GM18498 (cell line): ENCODE measurements around the gene BRD1.
"Not testable (repeated sequence)": the region's sequence is repeated elsewhere in the genome, so short reads cannot be mapped to it uniquely, and the experiment has no call there.

ENCODE experiments used
- ATAC-seq: cut with Tn5 transposase; IDR thresholded peaks from one replicate; pipeline ENCODE4 v1.9.1; 2021; ENCODE audit warnings: mild to moderate bottlenecking, moderate library complexity; ENCODE audit not compliant: unreplicated experiment

Gene BRD1

DNA sequence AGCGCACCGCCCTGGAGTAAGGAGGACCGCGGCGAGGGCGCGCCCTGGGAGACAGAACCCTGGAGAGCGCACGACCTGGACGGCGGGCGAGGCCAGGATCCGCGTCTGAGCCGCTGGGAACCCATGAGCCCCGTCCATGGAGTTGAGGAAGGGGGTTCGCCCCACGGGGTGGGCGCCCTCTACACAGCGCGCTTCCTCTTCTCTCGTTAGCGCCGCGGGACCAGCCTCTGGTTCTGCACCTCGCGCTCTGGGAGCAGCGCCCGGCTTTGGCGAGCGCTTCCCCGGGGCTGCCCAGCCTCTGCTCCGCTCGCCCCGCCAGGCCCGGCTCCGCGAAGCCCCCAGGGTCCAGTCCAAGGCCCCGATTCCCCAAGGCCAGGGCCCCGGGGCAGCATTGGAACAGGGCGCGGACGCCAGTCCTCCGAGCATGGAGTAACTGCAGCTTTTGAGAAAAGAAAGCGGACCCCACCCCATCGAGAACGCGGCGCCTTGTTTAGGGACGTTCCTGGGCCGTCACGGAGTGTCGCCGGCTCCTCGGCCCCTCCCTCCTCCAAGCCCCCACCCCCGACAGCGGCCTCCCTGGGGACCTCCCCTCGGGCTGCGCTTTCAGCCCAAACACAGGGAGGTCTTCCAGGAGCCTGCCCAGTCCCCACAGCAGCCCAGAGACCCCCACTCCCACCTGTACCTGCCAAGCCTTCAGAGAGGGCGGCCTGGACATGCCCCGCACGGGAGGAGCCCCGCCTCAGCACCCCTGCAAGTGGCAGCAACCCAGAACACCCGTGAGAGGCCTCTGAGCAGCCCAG is 56.2 kb downstream of the BRD1 start:
- ATAC-seq = no peak

DNA sequence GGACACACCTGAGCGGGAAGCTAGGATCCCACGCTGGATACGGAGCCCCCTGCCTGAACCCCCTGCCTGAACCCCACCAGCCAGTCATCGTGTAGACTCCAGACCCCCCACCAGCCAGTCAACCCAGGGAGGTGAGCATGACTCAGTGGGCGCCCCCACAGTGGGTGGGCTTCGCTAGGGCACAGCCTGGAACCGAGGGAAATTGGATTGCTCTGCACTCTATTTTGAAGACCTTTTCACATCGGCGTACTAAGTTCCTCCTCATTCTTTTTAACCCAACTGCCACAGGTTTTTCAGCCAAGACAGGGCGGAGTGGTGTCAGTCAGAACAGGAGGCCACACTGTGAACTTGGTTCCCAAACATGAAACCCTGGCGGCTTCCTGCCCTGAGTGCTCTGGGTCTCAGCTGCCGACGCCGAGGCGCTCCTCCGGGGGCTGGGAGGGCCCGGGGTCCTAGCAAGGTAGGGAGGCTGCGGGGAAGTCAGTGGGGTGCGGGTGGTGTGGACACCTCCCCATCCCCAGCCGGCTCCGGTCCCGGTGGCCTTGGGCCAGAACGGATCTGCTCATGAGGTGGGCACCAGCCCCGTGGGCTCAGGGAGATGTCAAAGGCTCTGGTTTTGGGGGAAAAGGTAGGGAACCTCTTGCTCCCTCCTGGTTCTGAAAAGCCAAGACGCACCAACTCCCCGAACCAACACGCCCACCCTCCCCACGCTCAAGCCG is 57.0 kb downstream of the BRD1 start:
- no peak for ATAC-seq

DNA sequence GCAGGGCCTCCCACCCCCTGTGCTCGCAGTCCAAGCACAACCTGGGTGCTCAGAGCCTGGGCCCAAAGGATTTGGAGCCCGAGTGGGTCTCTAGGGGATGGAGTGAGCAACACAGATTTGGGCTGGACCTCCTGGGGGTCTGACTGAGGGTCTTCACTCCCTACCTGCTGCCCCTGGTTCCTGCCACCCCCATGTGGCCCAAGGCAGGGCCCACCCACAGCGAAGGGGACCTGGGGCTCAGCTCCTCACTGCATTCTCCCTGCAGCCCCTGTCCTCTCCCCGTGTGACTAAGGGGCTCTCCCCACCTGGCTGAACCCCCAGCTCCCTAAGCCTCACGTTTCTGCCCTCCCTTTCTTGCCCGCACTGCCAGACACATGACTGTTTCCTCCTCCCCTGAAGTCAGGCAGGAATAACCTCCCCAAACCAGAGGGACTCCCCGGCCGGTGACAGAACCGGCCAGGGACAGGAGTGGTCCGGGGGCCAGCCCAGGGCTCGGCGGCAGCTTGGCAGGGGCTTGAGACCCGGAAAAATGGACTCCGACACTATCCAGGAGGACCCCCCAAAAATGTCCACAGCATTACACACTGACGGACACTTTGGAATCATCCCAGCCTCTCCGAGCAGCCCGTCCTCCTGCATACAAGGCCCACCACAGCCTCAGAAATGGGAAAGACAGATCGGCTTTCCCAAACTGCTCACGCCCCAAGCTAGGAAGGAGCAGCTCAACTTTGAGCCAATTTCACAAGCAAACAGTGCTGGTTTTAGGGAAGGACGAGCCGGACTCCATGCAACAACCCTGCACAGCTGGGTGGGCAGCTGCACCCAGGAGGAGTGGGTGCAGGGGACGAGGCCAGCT is 57.8 kb downstream of the BRD1 start:
- ATAC-seq = no peak

DNA sequence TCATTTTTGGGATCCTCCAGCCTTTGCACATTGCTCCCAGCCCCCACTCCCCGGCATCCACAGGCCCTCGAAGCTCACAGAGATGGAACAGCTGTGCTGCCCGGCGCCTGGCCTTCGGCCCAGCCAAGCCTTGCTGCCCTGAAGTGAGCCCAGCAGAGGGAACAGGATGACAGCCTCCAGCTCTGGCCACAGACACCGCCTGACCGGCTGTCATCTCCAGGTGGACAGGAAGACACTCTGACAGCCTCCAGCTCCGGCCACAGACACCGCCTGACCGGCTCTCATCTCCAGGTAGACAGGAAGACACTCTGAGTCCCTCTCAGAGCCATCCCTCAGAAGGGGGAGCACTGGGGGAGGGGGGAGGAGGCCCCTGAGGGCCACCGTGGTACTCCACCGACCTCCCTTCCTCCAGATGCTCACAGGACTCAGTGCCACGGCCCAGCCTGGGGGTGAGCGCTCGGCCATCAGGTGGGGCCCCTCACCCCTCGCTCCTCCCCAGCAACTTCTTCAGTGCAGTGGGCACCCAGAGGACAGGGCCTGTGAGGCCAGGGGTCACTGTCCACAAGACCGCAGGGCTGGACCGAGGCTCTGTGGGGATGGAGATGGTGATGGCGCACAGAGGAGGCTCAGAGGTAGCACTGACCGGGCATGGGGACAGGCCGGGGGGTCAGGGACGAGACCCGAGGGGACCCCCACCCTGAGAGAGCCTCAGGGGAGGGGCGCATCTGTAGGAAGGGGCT is 58.6 kb downstream of the BRD1 start:
- no peak for ATAC-seq

DNA sequence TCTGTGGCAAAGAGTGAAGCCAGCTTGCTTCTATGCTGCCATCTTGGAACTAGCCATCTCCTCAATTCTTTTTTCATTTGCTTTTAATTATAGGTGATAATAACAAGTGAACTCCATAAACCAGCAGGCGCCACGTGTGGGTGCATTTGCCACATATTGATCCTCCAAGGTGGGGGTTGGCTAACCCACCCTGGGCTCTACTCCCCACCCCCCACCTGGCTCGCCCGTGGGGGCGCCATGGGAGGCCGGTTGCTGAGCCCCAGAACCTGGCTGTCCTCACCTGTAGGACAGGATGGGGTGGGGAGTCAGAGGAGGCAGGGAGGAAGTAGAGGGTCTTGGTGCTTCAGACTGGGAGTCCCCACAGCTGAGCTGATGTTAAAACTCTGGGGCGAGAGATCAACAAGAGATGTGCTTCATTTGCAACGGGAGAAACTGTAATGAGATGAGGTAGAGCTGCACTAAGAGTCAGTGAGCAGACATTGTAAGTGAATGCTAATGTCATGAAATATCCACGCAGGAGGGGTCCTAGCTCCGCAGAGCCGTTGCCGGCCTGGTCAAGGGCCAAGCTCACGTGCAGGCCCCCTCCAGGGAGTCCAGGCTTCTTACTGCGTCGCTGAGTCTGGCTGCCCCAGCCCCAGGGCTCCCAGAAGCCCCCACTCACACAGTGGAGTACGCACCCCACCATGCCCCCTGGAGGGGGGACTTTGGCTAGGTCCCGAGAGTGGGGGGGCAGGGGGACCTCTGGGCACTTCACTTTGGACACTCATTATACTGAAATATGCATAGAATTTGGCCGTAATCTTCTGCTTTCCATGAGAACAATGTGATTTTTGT is 59.4 kb downstream of the BRD1 start:
- no peak for ATAC-seq

DNA sequence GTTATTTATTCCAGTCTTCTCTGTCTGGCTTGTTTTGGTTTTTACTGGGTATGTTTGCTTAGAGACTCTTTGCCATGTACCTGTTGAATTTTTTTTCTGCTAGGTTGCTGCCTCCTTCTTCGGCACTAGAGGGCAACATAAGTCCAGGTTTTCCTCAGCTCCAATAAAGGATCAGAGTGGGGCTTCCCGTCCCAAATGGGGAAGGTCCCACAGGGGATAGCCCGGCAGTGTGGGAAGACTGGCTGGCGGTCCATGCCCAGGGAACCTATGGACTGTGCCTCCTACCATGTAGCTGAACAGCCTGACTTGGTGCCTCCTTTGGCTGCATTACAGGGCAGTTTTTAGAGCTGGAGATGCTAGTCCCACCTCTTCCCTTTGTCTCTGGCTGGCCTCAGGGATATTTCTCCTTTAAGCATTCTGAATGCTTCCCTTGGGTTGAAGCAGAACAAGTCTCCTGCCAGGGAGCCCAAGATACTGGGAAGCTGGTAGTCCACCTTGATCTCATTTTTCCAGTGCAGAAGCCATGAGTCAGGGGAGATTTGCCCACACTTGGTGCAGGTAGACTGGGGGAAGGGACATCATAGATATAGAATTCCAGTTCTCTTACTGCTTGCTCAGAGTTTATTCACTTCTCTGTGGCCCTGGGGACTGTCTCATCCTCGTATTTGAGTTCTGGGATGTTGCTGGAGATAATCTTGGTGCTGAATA is 60.2 kb downstream of the BRD1 start:
- ATAC-seq = no peak

DNA sequence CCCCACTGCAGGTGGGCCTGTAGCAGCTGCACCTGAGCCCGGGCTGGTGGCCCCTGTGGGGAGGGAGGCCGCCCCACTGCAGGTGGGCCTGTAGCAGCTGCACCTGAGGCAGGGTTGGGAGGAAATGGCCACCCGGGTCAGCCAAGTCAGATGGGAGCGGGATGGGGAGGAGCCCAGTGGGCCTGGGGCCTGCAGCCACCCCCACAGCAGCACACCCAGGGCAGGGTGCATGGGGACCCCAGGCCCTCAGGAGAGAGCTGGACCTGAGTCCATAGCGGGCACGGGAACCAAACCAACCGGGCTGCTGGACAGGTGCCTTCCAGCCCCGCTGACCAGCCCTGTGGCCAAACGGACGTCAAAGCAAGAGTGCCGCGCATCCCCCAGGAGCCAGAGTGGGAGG is 61.7 kb downstream of the BRD1 start:
- no peak for ATAC-seq

DNA sequence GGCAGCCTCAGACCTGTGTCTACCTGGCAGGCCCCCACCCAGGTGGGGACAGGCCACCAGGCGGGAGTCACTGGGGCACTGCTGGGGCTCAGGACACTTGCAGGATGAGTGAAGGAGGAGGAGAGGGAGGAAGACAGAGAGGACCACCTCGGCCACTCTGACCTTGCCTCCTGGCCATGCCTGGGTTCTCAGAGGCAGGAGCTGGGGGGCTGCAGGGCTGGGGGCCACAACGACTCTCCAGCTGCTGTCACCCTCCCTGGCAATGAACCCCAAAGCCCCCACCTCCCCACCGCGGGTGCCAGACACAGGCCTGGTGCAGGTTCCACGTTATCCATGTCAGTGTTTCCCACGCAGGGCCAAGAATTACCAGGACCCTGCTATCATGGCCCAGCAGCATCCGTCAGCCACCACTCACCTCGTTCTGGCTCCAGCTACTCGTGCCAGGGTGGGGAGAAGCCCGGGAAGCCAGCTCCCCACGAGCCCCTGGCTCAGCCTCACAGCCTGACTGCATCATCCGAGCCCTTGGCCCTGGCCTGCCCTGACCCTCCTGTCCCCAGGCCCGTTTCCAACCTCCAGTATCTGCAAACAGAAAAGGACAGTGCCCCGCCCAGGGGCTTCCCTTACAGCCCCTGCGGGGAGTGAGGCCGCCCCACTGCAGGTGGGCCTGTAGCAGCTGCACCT is 62.4 kb downstream of the BRD1 start:
- no peak for ATAC-seq

DNA sequence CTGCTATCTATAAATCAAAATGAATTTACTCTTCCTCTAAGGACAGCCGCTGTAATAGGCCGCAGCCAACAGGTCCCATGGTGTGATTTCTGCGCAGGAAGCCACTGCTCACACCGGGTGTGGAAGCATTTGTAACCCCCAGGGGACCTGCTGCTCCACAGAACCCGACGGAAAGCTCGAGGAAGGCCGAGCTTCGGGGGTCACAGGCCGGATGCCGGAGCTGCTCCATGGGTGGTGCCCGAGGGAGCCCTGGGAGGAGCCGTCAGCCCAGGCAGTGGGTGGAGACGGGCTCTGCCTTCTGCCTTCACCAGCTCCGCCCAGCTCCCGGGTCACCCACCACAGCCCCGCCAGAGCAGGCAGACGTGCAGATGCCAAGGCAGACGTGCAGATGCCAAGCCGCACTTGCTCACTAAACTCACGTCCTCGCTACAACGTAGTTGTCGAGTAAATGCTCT is 63.5 kb downstream of the BRD1 start:
- no peak for ATAC-seq

DNA sequence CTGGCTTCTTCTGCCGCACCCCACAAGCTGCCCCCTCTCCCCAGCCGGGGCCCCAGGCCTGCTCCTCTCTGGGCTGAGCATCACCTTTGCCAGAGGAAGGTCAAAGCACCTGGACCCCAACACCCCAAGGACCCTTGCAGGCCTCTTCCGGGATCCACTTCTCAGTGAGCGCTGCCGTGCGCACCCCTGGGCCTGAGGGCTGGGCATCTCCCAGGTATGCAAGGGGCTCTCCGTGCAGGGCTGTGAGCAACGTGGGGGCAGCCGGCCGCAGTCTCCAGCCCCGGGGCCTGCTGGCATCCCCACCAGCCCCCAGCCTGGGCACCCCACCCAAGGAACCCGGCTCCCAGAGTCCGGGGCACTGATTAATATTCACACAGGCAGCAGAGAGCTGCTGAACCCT is 64.0 kb downstream of the BRD1 start:
- ATAC-seq = no peak

DNA sequence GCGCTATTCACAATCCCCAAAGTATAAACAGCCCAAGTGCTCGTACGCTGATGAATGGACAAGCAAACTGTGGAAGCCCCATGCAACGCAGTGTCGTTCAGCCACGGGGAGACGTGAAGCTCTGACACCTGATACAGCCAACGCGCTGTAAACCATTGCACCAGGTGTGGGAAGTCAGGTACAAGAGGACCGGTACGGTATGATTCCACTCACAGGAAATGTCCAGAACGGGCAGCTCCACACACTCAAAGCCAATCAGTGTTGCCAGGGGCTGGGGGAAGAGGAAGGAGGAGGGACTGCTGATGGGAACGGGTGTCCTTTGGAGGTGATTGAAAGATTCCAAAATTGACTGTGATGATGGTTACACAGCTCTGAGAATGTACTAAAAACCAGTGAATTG is 64.5 kb downstream of the BRD1 start:
- ATAC-seq = no peak

DNA sequence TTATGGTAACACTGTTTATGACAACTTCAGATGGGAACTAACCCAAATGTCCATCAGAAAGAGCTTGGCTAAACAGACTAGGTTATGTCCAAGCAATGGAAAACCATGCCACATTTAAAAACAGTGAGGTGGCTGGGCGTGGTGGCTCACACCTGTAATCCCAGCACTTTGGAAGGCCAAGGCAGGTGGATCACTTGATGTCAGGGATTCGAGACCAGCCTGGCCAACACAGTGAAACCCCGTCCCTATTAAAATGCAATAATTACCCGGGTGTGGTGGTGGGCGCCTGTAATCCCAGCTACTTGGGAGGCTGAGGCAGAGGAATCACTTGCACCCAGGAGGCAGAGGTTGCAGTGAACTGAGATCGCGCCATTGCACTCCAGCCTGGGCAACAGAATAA is 65.1 kb downstream of the BRD1 start:
- not testable (repeated sequence) for ATAC-seq

DNA sequence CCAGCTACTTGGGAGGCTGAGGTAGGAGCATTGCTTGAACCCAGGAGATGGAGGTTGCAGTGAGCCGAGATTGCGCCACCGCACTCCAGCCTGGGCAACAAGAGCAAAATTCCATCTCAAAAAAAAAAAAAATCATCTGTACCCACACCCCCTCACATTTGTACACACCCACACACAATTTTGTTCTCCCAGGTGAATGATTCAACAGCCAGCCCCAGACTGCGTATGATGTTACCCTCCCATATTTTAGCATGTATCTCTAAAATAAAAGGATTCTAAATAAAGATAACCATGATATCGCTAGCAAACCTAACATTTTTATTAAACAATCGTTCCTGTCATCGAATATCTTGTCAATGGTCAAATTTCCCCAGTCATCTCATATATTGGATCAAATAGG is 65.8 kb downstream of the BRD1 start:
- ATAC-seq = no peak

DNA sequence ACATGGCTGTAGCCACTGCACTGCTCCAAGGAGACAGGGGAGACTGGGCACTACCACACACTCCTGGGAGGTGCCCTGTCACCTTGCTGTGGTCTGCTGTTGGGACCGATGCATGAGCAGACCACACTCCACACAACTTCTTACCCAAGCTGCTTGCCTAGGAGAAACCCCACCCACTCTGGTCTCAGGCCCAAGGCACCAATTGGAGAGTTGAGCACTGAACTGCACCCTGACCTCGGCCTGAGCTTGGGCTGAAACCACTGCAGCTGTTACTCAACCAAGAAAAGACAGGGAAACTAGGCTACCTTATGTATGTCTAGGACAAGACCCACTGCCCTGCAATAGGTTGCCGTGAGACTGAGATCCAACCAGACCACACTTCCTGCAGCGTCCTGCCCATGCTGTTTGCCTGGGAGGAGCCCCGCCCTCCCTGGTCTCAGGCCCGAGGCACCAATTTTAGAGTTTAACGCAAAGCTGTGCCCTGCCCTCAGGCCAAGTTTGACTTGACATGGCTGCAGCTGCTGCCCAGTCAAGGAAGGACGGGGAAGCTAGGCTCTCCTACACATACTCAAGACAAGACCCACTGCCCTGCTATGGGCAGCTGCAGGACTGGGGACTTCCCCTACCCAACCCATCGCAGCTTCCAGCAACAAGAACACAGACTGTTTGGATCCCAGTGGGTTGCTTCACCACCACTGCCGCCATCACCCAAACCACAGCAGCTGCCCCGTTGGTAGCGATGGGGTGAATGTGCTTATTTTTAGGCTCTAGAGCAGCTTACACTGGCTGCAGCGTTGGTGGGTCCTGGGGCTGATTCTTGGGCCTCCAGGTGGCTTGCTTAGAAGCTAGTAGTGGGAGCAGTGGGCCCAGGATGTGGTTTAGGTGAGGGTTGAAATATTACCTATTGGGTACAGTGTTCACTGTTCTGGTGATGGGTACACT is 66.8 kb downstream of the BRD1 start:
- ATAC-seq = peak; percentile 63

DNA sequence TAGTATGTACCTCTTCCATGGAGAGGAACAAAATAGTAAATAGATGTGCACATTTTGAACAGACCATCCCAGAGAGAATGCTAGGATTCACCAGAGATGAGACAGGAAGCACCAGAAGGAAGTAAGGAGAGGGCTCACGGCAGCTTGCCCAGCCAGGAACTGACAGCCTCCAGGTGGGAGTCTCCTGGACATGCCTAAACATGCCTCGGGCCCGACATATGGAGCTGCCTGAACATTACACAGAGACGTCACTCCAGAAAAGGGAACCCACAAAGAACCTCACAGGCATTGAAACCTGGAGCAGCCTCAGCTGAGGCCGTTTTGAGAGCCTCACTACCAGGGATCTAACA is 67.4 kb downstream of the BRD1 start:
- no peak for ATAC-seq

DNA sequence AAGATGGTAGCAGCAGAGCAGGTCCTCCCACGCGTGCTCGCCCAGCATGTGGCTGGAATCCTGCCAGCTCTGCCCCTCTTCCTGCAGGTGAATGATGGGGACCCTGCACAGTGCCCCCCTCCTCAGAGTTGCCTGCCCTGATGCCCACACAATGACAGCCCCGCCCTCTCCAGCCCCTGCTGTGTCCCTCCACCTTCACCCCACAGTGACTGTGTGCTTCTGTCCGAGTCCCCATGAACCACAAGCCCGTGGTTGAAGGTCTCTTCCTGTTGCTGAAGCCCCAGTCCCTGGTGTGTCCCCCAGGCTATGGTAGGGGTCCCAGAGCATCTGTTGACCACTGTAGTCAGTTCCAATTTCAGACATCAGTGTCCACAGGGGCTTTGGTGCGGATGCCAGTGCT is 71.0 kb downstream of the BRD1 start:
- no peak for ATAC-seq

DNA sequence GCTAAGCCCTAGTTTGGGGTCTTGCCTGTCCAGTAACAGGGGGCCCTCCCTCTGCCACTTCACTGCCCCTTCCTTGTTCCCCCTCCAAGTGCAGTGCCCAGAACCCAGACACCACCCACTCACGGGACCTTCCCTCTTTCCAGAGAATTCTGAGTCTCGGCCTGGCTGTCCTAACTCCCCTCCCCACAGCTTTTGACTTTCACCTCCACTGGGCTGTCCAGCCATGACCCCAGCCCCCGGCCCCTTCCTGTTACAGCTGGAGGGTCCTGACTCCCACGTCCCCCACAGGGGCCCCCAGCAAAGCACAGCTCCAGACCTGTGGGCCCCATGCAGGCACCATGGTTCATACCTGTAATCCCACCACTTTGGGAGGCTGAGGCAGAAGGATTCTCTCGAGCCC is 71.5 kb downstream of the BRD1 start:
- no peak for ATAC-seq

DNA sequence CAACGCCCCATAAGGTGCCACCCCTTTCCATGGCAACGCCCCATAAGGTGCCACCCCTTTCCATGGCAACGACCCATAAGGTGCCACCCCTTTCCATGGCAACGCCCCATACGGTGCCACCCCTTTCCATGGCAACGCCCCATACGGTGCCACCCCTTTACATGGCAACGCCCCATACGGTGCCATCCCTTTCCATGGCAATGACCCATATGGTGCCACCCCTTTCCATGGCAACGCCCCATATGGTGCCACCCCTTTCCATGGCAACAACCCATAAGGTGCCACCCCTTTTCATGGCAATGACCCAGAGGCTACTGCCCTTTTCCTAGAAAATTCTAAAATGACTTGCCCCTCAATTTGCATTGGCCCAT is 72.1 kb downstream of the BRD1 start:
- ATAC-seq = no peak
